GM15510 (cell line): Measurements from ENCODE around the gene CCDC185.

Source experiments
- POLR2A ChIP-seq: IDR thresholded peaks from 3 replicates; pipeline ENCODE4 v1.6.1; 2011; ENCODE audit warnings: borderline replicate concordance; ENCODE audit not compliant: insufficient read length; ENCODE audit errors: extremely low read depth

CCDC185 gene

GRCh38 chr1:223411710-223412109 is 18.5 kb downstream of the CCDC185 start:
- TF ChIP-seq POLR2A, result no peak

- TF ChIP-seq POLR2A, result no peak
Measured at GRCh38 chr1:223413216-223413615, 20.0 kb downstream of the CCDC185 start.

- no peak for TF ChIP-seq POLR2A
Measured at GRCh38 chr1:223417444-223417843, 24.2 kb downstream of the CCDC185 start.

- TF ChIP-seq POLR2A, result no peak
Measured at GRCh38 chr1:223417903-223418663, 24.9 kb downstream of the CCDC185 start.

GRCh38 chr1:223419115-223419514 is 25.9 kb downstream of the CCDC185 start:
- no peak for TF ChIP-seq POLR2A

GRCh38 chr1:223419561-223419960 is 26.3 kb downstream of the CCDC185 start:
- TF ChIP-seq POLR2A, result no peak

GRCh38 chr1:223421025-223421424 is 27.8 kb downstream of the CCDC185 start:
- no peak for TF ChIP-seq POLR2A

GRCh38 chr1:223421676-223422075 is 28.5 kb downstream of the CCDC185 start:
- no peak for TF ChIP-seq POLR2A

- no peak for TF ChIP-seq POLR2A
Measured at GRCh38 chr1:223422911-223423310, 29.7 kb downstream of the CCDC185 start.

- no peak for TF ChIP-seq POLR2A
Measured at GRCh38 chr1:223423641-223424233, 30.5 kb downstream of the CCDC185 start.

- TF ChIP-seq POLR2A, result no peak
Measured at GRCh38 chr1:223425550-223425949, 32.3 kb downstream of the CCDC185 start.

GRCh38 chr1:223426936-223427335 is 33.7 kb downstream of the CCDC185 start:
- TF ChIP-seq POLR2A, result no peak

- no peak for TF ChIP-seq POLR2A
Measured at GRCh38 chr1:223429313-223429731, 36.1 kb downstream of the CCDC185 start.

GRCh38 chr1:223429821-223430220 is 36.6 kb downstream of the CCDC185 start:
- TF ChIP-seq POLR2A, result no peak

- TF ChIP-seq POLR2A, result no peak
Measured at GRCh38 chr1:223430236-223430635, 37.0 kb downstream of the CCDC185 start.

- no peak for TF ChIP-seq POLR2A
Measured at GRCh38 chr1:223437151-223437550, 43.9 kb downstream of the CCDC185 start.

- TF ChIP-seq POLR2A, result no peak
Measured at GRCh38 chr1:223443397-223443796, 50.2 kb downstream of the CCDC185 start.

- TF ChIP-seq POLR2A, result no peak
Measured at GRCh38 chr1:223444411-223444810, 51.2 kb downstream of the CCDC185 start.
